Prostate gland (tissue), 2 donors: ENCODE measurements around the gene CALR. TPM values are rescaled to one million over a fixed set of nuclear protein-coding genes. Genes with fewer than 3 reads are reported as not detected.
"Not testable (repeated sequence)": the region's sequence is repeated elsewhere in the genome, so short reads cannot be mapped to it uniquely, and the experiment has no call there.

ENCODE experiments used
- DNase-seq: peaks from one replicate; pipeline ENCODE4 v3.0.0-alpha.2; 2019; ENCODE audit warnings: low spot score
- H3K27ac ChIP-seq, 2 donors: fragments of 200-600 bp; sonication (generic); 2 replicates each; pipeline ENCODE4 v1.5.1; 2017 to 2019
- H3K27me3 ChIP-seq: fragments of 200-600 bp; sonication (generic); replicated peaks from 2 replicates; pipeline ENCODE4 v1.5.1; 2019; ENCODE audit not compliant: insufficient read depth
- H3K36me3 ChIP-seq, 2 donors: fragments of 200-600 bp; sonication (generic); 1 replicate in 1 of 2; 2 replicates in 1 of 2; pipeline versions ENCODE4 v1.5.1 to v1.8.1; 2017 to 2019
- H3K4me1 ChIP-seq: fragments of 200-600 bp; sonication (generic); replicated peaks from 2 replicates; pipeline ENCODE4 v1.5.1; 2019
- H3K4me3 ChIP-seq, 2 donors: fragments of 200-600 bp; sonication (generic); 2 replicates each; pipeline ENCODE4 v1.5.1; 2017 to 2019
- H3K9me3 ChIP-seq: fragments of 200-600 bp; sonication (generic); 2 replicates; pipeline ENCODE4 v1.5.1; 2017
- POLR2A ChIP-seq: fragments of 450-650 bp; IDR thresholded peaks from one replicate; pipeline ENCODE4 v1.6.1; 2016; ENCODE audit warnings: antibody characterized with exemption, mild to moderate bottlenecking
- POLR2AphosphoS5 ChIP-seq: sonication (generic); formaldehyde crosslinking; IDR thresholded peaks from one replicate; pipeline ENCODE4 v1.6.1; 2017; ENCODE audit warnings: antibody characterized with exemption
- WGBS: methylation state at CpG from one replicate; pipeline ENCODE4 v1.1.5; 2018; 5-methylcytosine and 5-hydroxymethylcytosine counted together
- intact Hi-C: fragments of 100-400 bp; cut with DNase I; formaldehyde crosslinking; loops from one replicate; pipeline ENCODE4 v1.14.2; 2022
- total RNA-seq, 2 donors: library from RNA; depleted of rRNA; stranded (reverse); fragments of >200 nt; gene quantifications; one replicate each; pipeline ENCODE4 v1.1.0, GENCODE V29; 2016
- TF ChIP-seq, protein P1 (sequence below), 4 experiments: fragments of 200-600 bp in 2 of 4; fragments of 450-650 bp in 2 of 4; sonication (generic) in 2 of 4; IDR thresholded peaks; 1 replicate in 3 of 4; 2 replicates in 1 of 4; pipeline ENCODE4 v1.5.1; 2016 to 2019; ENCODE audit warnings: antibody characterized with exemption in 4 of 4, mild to moderate bottlenecking in 2 of 4, moderate library complexity in 2 of 4

CALR gene
- total RNA-seq, 2 donors from 2014 or later: 532 to 980 TPM

DNA sequence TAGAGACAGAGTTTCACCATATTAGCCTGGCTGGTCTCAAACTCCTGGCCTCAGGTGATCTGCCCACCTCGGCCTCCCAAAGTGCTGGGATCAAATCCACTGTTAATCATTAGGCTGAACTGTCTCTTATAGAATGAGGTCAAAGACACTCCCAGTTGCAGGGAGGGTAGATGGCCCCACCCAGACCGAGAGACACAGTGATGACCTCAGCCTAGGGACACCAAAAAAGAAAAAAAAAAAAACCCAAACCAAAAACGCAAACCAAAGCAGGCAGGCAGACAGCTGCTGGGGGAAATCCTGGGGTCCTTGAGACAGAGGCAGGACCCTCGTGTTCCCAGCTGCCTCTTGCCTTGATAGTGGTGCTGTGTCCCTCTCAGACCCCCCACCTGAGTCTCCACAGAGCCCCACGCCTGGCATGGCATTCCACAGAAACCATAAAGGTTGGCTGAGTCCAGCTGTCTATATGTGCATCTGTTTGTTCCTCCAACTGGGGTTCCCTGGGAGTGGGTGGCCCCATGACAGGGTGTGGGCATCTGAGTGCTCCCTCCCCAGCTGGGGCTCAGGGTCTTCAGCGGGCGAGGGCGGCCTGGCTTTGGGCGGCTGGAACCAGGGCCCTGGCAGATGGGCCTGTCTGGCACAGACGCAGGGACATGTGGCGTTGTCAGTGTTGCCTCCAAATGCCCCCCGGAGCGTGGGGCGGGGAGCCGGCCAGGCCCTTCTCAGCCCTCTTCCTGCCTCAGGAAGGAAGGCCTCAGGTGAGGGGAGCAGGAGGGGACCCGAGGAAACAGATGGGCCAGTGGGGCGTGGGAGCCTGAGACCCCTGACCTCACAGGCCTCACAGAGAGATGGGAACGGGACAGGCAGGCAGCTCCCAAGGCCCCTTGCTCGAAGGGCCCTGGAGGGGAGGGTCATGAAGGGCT, 36.2 kb downstream of the CALR start:
- Histone ChIP-seq H3K36me3 (no peaks in the 10 kb centered on the region), H3K4me1 (no peaks in the 10 kb centered on the region), H3K9me3 (no peaks in the 10 kb centered on the region), H3K4me3 (no peak overlapping the region), H3K27me3 (no peaks in the 10 kb centered on the region), H3K27ac (no peak overlapping the region)
- 74% methylated on average over 19 of the region's 19 CpGs for WGBS
- DNase-seq: no peak
- intact Hi-C loops: no loop called here
- TF ChIP-seq POLR2AphosphoS5: no peak
- no peak for TF ChIP-seq POLR2A
- TF ChIP-seq, protein P1, sequence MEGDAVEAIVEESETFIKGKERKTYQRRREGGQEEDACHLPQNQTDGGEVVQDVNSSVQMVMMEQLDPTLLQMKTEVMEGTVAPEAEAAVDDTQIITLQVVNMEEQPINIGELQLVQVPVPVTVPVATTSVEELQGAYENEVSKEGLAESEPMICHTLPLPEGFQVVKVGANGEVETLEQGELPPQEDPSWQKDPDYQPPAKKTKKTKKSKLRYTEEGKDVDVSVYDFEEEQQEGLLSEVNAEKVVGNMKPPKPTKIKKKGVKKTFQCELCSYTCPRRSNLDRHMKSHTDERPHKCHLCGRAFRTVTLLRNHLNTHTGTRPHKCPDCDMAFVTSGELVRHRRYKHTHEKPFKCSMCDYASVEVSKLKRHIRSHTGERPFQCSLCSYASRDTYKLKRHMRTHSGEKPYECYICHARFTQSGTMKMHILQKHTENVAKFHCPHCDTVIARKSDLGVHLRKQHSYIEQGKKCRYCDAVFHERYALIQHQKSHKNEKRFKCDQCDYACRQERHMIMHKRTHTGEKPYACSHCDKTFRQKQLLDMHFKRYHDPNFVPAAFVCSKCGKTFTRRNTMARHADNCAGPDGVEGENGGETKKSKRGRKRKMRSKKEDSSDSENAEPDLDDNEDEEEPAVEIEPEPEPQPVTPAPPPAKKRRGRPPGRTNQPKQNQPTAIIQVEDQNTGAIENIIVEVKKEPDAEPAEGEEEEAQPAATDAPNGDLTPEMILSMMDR (IDR thresholded peaks at IDR 0.05): no peak

GRCh38 chr19:12975221-12975741, 36.9 kb downstream of the CALR start:
- no peak overlapping the region for H3K27ac ChIP-seq
- H3K9me3 ChIP-seq: no peaks in the 10 kb centered on the region
- no peak for DNase-seq
- H3K4me1 ChIP-seq: no peaks in the 10 kb centered on the region
- no peak overlapping the region for H3K4me3 ChIP-seq
- H3K27me3 ChIP-seq: no peaks in the 10 kb centered on the region
- TF ChIP-seq, protein P1 (IDR thresholded peaks at IDR 0.05): no peak
- TF ChIP-seq POLR2A (no peak), POLR2AphosphoS5 (no peak)
- intact Hi-C loops: no loop called here
- no peaks in the 10 kb centered on the region for H3K36me3 ChIP-seq
- 65% methylated on average over 17 of the region's 17 CpGs for WGBS

DNA sequence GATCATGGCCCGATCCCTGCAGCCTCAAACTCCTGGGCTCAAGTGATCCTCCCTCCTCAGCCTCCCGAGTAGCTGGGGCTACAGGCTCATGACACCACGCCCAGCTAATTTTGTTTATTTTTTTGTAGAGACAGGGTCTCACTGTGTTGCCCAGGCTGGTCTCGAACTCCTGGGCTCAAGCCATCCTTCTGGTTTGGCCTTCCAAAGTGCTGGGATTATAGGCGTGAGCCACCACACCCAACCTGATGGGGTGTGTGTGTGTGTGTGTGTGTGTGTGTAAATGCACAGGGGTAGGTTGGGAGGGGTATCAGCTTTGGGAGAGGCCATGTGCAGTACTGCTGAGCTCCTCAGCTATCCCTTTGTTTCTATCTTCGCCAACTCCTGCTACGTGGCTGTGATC, 37.7 kb downstream of the CALR start:
- intact Hi-C loops, H3K4me3 ChIP-seq, H3K36me3 ChIP-seq, DNase-seq, H3K27me3 ChIP-seq, H3K4me1 ChIP-seq, H3K9me3 ChIP-seq, H3K27ac ChIP-seq: not testable (repeated sequence)
- 76% methylated on average over 7 of the region's 7 CpGs for WGBS

GRCh38 chr19:12979974-12980373, 41.6 kb downstream of the CALR start:
- Histone ChIP-seq H3K9me3 (no peaks in the 10 kb centered on the region), H3K36me3 (no peaks in the 10 kb centered on the region), H3K27ac (no peak overlapping the region), H3K27me3 (no peaks in the 10 kb centered on the region), H3K4me1 (no peaks in the 10 kb centered on the region), H3K4me3 (no peak overlapping the region)
- 96% methylated on average over 3 of the region's 3 CpGs for WGBS
- intact Hi-C loops: loop anchor here (2.0 kb wide), 1 partner anchor 283 kb away; no protein-coding TSS in a partner anchor
- TF ChIP-seq POLR2A (no peak), POLR2AphosphoS5 (no peak)
- TF ChIP-seq, protein P1 (IDR thresholded peaks at IDR 0.05): no peak
- no peak for DNase-seq

GRCh38 chr19:12982648-12983047, 44.2 kb downstream of the CALR start:
- no peak for DNase-seq
- Histone ChIP-seq H3K4me1 (no peaks in the 10 kb centered on the region), H3K36me3 (no peaks in the 10 kb centered on the region), H3K27ac (no peak overlapping the region), H3K9me3 (no peaks in the 10 kb centered on the region), H3K4me3 (no peak overlapping the region), H3K27me3 (no peaks in the 10 kb centered on the region)
- intact Hi-C loops: loop anchor here (1.0 to 2.0 kb wide), 2 partner anchors 79 to 110 kb away; no protein-coding TSS in a partner anchor
- TF ChIP-seq, protein P1 (IDR thresholded peaks at IDR 0.05): no peak
- 90% methylated on average over 6 of the region's 6 CpGs for WGBS
